Activated T-helper 1 cell treated with Interleukin-2 at 50 U/mL for 16 hours (primary cell): ENCODE data around the gene MTA1.

Source experiments
- DNase-seq: peaks from one replicate; pipeline ENCODE4 v3.0.0-alpha.2; 2020; ENCODE audit warnings: low read depth

The MTA1 gene

DNA sequence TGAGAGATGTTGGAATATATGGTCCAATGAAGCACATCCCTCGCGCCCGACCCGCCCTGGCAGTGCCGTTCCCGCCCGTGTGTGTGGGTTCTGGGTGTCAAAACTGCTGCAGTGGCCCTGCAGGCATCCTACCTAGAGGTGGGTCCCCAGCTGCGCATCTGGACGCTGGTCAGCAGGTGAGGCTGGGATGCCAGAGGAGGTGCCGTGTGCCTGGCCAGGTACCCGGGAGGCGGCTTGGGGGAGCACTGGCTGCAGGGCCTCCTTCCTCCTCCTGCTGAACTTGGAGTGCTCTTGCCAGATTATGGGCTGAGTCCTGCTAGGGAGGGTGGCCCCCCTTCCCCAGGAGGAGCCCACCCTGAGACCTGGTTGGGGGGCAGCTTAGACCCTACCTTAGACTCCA, 5.2 kb downstream of the MTA1 start:
- DNase-seq: no peak

DNA sequence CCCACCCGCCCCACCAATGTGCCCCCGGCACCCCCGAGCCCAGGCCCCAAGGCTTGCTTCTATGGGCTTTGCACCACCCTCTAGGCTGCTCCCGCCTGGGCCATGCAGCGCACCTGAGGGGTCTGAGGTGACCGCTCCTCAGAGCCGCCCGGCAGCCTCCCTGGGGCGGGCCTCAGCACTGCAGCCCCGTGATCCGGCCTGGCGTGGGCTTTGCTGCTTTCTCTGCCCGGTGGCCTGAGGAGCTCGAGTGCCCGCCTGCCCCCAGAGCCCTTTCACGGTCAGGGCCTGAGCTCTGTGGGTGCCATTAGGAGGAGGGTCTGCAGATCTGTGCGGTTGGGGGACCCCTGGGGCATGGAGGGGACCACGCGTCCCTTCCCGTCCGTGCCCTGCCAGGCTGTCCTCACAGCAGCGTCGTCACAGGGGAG, 6.2 kb downstream of the MTA1 start:
- no peak for DNase-seq

DNA sequence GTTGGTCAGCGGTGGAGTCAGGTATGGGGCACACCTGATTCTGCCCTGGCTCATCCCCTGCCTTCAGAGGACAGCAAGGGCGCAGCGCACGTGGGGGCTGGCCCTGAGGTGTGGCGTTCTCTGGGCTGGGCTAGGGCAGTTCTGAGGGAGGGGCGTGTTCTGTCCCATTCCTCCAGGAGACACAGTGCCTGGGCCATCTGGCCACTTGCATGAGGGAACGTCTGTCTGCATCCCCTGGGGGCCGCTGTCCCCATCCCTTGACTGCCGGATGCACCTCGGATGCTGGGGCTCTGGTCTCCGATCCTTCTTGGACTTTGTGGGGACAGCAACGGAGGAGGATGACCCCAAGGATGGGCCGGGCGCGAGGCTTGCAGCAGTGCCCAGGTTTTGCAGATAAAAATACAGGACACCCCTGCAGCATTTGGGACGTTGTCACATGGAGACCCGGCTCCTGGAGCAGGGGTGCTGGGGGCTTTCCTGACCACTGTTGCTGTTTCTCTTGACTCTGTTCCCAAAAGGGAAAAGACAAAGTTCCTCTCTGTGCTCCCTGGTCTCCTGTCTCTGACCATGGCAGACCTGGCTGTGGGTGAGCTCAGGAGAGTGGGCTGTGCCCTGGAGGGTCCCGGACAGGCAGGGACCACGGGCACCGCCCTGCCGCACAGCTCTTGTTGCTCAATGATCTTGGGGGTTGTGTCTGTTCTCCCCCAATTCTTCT, 6.9 kb downstream of the MTA1 start:
- DNase-seq: no peak

DNA sequence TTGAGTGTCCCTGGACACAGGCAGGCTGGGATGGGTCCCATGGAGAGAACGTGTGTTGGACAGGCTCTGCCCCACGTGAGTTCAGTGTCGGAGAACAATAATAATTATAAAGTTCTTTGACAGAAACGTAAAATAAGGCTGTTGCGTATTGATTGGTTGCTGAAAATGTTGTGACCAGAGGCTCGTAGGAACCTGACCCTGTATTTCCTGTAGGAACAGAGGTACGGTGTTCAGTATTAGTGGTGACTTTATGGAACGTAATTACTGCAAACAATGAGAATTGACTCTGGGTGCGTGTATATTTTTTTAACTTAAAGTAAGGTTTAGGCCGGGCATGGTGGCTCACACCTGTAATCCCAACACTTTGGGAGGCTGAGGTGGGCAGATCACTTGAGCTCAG, 7.8 kb downstream of the MTA1 start:
- DNase-seq: no peak

DNA sequence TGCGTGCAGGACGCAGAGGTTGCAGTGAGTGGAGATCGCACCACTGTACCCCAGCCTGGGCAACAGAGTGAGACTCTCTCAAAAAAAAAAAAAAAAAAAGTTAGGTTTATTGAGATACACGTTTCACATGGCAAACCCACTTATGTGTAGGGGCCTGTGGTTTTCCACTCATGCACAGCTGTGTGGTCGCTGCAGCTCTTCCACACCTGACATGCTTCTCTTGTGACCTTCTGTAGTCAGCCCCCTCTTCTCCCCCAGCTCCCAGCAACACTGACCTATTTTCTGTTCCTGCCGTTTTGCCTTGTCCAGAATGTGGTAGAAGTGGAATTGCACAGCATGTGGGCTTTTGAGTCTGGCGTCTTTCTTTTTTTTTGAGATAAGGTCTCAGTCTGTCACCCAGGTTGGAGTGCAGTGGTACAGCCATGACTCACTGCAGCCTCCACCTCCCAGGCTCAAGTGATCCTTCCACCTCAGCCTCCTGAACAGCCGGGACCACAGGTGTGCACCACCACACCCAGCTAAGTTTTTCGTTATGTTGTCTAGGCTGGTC, 8.4 kb downstream of the MTA1 start:
- no peak for DNase-seq

DNA sequence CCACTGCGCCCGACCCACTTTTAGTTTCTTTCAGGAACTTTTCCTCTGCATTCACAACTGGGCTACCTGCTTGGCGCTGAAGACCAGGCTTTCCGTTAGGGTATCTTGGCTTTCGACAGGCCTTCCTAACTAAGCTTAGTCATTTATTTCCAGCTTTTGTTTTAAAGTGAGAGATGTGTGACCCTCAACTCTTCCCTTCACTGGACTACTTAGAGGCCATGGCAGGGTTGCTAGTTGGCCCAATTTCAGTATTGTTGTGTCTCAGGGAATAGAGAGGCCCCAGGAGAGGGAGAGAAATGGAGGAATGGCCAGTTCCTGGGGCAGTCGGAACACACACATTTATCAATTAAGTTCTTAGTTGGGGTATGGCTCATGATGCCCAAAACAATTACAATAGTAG, 10.4 kb downstream of the MTA1 start:
- no peak for DNase-seq

DNA sequence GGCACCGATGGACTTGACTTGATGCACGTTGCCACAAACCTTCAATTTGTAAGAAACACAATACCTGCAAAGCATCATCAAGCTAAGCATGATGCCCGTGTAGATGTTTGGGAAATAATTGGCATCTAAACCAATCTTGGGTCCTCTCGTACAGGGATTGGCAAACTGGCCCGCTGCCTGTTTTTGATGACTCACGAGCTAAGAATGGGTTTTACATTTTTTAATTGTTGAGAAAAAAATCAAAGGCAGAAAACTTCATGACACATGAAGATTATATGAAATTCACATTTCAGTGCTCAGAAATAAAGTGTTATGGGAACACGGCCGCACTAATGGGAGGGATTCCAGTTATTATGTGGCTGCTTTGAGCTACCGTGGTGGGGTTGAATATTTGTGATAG, 10.9 kb downstream of the MTA1 start:
- no peak for DNase-seq

DNA sequence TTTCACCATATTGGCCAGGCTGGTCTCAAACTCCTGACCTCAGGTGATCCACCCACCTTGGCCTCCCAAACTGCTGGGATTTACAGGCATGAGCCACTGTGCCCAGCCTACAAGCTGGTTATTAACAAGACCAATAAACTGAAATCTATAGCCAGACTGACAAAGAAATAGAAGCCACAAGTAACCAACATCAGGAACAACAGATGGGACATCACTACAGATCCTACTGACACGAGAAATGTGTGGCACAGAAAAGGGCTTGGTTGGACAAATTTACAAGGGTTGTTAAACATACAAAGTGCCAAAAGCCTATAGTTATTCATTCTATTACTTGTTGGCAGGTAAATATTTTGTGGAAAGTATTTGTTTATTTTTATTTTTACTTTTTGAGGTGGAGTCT, 11.6 kb downstream of the MTA1 start:
- no peak for DNase-seq

DNA sequence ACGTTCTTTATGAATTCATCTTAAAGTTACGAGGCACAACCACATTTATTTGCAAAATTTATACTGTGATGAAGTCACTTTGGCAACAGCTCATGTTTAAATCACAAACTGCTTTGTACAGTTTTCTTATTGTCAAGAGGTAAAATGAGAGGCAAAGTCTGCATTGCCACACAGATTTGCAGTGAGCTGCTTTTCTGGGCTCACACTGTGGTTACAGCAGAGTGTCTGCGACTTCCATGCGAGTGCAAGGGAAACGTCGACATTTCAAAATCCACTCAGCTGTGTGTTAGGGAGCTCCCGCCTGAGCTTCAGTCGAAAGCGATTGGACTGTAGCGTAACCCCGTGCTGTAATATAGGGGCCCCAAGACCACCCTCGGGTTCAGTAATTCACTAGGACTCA, 13.0 kb downstream of the MTA1 start:
- DNase-seq: no peak

DNA sequence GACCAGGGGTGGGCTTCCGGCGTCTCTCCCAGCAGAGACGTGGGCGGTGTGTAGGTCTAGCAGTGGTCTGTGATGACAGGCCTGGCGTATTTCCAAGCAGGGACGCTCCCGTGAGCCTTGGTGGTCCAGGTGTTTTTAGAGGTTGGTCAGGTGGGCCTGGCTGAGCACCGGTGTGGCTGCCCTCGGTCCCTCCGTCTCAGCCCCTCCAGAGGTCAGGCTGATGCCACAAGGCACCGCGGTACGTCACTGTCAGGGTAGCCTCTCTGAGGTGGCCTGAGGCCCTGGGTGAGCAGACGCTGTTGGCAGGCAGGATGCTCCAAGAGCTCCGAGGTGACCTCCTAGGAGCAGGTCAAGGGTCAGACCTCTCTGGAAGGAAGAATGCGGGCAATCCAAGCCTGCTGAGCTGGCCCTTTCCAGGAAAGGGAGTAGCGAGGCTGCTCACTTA, 13.6 kb downstream of the MTA1 start:
- DNase-seq: no peak

DNA sequence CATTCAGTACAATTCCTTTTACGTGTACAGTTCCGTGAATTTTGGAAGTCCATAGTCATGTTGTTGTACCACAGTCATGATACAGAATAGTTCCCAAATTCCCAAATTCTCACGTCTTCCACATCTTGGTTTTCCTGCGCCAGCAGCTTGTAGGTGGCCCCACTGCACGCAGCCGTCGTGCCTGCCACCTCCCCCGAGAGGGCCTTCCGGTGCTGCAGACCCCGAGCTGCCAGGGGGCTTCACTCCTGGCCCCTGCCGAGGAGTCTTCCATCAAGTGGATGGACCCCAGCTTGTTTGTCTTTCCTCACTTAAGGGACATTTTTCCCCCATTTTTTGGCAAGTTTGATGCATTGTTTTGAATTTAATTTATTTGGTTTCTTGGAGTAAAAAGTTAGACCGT, 16.8 kb downstream of the MTA1 start:
- no peak for DNase-seq

DNA sequence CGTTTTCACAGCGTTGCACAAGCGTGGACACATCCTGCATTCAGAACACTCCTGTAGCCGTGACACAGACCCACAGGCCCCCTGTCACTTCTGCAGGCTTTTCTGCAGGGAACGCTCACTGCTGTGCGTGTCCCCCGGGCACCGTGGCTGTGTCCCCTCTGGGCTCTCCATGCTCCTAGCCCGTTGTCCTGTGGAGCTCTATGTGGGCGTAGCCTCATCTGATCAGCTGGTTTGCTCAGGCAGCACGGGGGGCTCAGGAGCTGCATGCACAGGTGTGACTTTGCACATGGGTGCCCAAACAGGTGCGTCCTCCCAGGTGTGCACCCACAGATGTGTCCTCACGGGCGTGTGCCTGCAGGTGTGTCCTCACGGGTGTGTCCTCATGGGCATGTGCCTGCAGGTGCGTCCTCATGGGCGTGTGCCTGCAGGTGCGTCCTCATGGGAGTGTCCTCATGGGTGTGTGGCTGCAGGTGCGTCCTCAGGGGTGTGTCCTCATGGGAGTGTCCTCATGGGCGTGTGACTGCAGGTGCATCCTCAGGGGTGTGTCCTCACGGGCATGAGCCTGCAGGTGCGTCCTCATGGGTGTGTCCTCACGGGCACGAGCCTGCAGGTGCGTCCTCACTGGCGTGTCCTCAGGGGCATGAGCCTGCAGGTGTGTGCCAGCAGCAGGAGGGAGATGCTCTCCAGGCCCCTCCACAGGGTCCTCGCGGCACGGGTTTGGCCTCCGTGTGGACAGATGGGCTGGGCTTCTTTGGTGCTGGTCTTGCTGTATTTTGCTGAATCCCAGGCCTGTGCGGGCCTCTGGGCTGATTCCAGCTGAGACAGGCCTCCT, 17.5 kb downstream of the MTA1 start:
- no peak for DNase-seq

DNA sequence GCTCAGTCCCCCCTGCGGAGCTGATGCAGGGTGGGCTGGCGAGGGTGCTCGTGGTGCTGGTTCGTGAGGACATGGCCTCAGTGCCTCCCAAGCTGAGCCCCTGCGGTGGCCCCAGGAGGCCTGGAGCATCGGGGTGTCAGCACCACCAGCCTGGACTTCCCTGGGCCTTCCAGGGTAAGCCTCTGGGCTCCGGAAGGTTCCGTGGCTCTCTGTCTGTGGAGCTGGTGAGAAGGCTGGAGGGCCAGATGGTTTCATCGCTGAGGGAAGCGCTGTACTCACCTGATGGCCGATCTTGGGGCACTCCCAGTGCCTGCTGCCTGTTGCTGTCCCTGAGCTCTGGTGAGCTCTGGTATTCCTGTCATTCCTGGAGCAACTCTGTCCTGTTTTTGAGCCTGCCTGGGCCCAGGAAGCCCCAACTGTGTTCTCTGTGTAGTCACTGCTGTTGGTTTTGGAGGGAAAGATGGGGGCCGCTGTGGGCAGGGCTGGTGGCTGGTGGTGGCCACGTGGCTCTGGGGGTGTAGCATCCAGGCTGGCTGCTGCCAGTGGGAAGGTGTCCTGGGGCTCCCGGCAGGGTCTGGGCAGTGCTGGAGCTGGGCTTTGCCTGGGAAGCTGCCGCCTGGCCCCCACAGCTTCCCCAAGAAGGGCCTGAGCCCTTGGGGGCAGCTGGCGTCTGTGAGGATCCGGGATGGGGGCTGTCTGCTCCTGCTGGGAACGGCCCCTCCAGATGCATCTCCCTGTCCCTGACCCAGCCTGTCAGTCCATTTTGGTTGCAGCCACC, 18.3 kb downstream of the MTA1 start:
- no peak for DNase-seq

DNA sequence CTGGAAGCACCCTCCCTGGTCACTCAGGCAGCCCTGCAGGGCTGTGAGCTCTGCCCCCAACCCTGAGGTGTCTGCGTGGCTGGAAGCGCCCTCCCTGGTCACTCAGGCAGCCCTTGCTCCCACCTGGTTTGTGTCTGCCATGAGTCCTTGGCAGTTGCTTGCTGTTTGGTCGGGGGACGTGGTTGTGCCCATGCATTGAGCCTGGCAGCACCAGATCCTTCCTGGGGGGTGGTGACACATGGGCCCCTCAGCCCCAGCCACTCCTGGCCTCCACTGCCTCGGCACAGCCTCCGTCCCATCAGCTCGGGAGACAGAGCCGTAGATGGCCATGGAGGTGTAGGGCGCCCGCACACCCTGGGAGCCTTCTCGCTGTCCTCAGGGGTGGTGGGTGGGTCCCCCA, 19.6 kb downstream of the MTA1 start:
- DNase-seq: no peak

DNA sequence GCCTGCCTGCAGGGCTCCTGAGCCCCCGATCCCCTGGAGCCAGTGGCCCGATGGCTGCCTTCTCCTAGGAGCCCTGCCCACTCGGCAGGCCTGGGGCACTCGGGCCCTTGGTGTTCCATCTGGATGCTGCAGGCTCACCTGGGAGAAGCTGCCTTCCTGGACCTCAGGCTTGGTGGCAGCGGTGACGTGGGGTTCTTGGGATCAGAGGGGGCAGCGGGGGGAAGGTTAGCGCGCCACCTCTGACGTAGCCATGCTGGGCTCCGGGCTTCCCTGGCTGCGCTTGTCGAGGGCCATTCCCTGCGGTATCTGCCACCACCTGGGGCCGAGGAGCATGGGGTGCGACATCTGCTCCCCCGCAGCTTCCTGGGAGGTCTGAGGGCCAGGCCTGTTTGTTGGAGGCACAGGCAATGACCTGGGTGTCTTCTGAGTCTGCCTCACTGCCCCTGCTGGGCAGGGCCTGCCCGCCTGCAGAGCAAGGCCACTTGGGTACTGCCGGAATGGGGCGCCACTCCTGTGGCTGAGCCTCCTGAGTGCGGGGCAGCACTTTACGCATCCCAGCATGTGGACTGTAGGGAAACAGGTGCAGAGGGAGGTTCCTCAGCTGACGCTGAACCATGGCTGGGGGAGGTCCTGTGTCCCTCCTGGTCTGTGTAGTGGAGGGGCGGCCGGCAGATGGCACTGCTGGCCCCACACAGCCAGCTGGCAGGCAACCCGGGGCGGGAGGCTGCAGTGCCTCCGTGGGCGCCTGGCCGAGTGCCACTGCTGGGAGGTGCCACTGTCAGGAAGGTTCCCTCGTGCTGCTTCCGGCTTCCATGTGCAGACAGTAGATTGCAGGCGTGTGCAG, 20.3 kb downstream of the MTA1 start:
- no peak for DNase-seq

DNA sequence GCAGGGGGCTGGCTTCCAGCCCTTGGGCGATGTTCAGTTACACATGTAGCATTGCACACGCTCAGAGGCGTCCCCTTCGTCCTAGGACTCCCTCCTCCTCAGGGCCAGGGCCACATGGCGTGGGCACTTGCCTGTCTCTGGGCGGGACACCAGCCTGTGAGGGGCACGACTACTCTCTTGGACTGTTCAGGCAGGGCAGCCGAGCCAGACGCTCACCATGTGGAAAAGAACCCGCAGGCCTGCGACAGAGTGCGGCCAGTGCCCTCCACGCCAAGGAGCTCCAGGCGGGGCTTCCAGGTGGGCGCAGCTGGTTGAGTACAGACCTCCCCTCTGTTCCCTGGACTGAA, 20.9 kb downstream of the MTA1 start:
- no peak for DNase-seq

DNA sequence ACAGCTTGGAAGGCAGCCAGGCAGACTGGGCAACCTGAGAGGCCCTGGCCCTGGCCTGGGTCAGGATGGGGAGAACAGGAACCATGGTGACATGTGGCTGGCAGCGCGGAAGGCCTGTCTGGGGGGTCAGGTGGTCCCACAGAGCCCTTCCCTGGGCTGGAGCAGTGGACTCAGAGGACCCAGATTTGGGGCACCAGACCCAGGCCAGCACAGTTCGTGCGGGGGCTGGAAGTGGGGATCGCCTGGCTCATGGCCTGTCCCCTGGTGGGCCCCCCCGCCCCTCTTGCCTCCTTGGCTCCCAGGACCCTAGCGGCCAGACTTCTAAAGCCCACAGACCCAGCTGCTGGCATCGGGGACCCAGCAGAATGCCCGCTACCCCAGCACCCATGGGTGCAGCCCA, 21.4 kb downstream of the MTA1 start:
- no peak for DNase-seq

DNA sequence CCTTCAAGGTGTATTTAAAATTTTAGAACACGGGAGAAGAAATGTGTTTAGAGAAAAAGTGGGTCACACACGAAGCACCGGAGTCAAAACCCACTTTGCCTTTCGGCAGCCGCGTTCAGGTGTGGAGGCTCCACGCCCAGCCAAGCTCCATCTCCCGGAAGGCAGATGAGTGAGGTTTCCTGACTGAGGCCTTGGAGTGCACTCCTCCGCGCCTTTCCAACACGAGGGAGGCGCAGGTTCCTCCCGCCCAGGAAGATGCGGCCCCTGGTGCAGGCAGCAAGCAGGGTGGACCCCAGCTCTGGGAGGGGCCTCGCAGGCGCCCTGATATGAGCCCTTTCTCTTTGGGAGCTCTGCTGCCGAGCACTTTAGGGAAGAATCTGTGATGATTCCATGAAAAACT, 22.5 kb downstream of the MTA1 start:
- no peak for DNase-seq

DNA sequence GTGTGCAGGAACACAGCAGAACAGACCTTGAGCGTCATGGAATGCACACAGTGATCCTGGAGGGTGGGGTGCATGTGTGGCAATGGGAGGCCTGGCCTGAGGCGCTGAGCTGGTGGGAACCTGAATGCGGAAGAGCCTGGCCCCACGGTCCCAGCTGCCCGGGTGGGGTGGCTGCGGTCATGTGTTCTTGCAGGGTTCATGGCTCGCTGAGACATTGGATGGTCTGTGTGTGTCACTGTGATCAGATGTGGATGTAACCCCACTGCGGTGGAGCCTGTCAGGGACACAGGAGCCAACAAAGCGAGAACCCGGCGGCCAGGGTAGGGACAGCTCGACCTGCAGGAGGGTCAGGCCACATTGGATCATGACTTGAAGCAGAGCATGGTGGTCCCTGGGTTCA, 23.2 kb downstream of the MTA1 start:
- DNase-seq: no peak

DNA sequence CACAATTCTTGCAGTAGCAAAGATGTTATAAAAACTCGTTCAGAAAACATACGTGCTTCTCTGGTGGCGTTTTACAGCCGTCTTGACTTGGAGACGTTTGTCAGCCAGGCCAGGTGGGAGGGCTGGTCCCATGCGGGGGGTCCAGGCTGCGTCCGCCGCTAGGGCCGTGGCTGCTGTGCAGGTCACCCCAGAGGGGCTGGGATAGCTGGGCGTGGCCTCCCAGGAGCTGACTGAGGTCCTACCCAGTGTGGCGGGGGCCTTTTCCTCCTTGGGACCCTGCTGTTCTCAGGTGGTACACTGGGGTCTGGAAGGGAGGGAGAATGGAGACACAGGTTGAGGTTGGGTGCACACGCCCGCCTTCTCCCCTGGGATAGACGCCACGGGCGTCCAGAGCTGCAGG, 25.2 kb downstream of the MTA1 start:
- no peak for DNase-seq

DNA sequence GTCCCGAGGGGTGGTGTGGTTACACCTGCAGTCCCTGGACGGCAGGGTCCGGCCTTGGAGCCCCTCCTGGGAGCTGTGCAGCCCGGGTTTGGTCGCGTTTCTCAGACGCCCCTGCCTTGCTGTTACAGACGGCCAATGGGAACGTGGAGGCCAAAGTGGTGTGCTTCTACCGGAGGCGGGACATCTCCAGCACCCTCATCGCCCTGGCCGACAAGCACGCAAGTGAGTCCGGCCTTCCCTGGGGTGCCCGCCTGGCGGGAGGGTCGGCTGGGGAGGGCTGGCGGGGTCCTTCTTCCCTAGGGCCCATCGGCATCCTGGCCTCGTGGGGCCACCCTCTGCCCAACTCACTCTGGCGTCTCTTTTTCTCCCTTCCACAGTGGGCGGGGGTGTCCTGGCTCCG, 25.7 kb downstream of the MTA1 start:
- no peak for DNase-seq
